ENCODE data around the gene ABCF3. TPM values are rescaled to one million over a fixed set of nuclear protein-coding genes. Genes with fewer than 3 reads are reported as not detected.
A peak's percentile ranks its signal among the peaks of the same experiment; 100 is the strongest.
"Not testable (repeated sequence)": the region's sequence is repeated elsewhere in the genome, so short reads cannot be mapped to it uniquely, and the experiment has no call there.

Gene ABCF3
- total RNA-seq, 2 experiments from 2014 or later = 61.3 to 68.7 TPM

GRCh38 chr3:184145111-184145524 is 40.9 kb upstream of the ABCF3 start:
- no peak overlapping the region for H3K4me3 Mint-ChIP-seq
- H3K36me3 Mint-ChIP-seq (ENCODE audit: low read depth) = peaks cover 33% of the 10 kb centered on the region
- H3K27ac Mint-ChIP-seq = peak overlapping the region; percentile 30
- H3K27me3 Mint-ChIP-seq = no peaks in the 10 kb centered on the region
- no peaks in the 10 kb centered on the region for H3K4me1 Mint-ChIP-seq (ENCODE audit: low read depth)
- peak; percentile 18 for TF ChIP-seq CTCF (IDR thresholded peaks at IDR 0.05)
- DNase-seq (peak; percentile 61), ATAC-seq (peak; percentile 85)
- intact Hi-C loops (cut with micrococcal nuclease) = no loop called here
- POLR2A ChIA-PET = interaction anchor here (1.1 to 4.2 kb wide), 5 partner anchors 10 to 95 kb away, joined by 3 to 40 read pairs (median 6); partner anchors contain the start of genes ABCF3, DVL3 and EIF2B5
- no peaks in the 10 kb centered on the region for H3K9me3 Mint-ChIP-seq
- CTCF ChIA-PET = interaction anchor here (1.1 to 2.2 kb wide), 12 partner anchors 8 to 144 kb away, joined by 3 to 12 read pairs (median 5); partner anchors contain the start of genes DVL3, EEF1AKMT4 and EIF2B5

DNA sequence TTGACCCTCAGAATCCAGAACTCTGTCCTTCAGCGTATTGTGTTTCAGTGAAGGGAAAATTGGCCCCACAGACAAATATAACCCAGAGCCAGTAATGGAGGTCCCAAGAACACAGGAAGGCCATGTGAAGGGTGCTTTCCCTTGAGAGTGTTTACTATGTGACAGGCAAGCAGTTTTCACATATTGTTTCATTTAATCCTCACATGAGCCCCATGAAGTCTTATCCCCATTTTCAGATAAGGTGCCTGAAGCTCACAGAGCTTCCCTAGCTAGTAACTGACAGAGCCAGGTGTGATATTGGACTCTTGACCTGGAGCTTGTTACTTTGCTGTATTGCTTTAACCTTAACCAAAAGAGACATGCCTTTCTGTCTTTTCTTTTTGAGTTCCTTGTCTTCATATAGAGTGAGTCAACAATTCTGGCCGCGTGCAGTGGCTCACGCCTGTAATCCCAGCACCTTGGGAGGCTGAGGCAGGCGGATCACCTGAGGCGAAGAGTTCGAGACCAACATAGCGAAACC is 40.2 kb upstream of the ABCF3 start:
- ATAC-seq (no peak), DNase-seq (no peak)
- POLR2A ChIA-PET = interaction anchor here (1.1 to 4.2 kb wide), 4 partner anchors 9 to 43 kb away, joined by 3 to 40 read pairs (median 7); partner anchors contain the start of genes DVL3 and EIF2B5
- no peaks in the 10 kb centered on the region for H3K4me1 Mint-ChIP-seq (ENCODE audit: low read depth)
- H3K27ac Mint-ChIP-seq = no peak overlapping the region
- H3K36me3 Mint-ChIP-seq (ENCODE audit: low read depth) = peaks cover 31% of the 10 kb centered on the region
- H3K27me3 Mint-ChIP-seq = no peaks in the 10 kb centered on the region
- CTCF ChIA-PET = interaction anchor here (1.1 to 2.2 kb wide), 7 partner anchors 9 to 143 kb away, joined by 3 to 12 read pairs (median 6); partner anchors contain the start of genes DVL3 and EEF1AKMT4
- intact Hi-C loops (cut with micrococcal nuclease) = no loop called here
- no peaks in the 10 kb centered on the region for H3K9me3 Mint-ChIP-seq
- no peak overlapping the region for H3K4me3 Mint-ChIP-seq
- no peak for TF ChIP-seq CTCF (IDR thresholded peaks at IDR 0.05)

DNA sequence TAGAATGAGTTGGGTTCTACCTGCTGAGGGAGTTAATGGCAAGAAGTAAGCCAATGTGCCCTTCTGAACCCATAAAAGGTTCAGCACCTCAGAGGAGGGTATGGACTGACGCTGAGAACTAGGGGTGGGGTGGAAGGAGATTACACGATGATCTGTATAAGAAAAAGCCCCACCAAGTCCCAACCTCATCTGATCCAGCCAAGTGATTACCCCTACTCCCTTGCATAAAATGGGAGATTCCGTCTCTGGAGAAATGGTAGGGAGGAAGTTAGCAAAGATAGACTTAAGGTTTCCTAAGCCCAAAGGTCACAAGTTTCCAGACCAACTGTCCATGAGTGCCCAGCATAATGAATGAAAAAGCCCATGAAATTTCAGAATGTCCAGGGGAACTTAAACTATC is 37.9 kb upstream of the ABCF3 start:
- Mint-ChIP-seq H3K4me3 (no peak overlapping the region), H3K36me3 (ENCODE audit: low read depth) (peaks cover 10% of the 10 kb centered on the region), H3K27me3 (no peaks in the 10 kb centered on the region), H3K4me1 (ENCODE audit: low read depth) (no peaks in the 10 kb centered on the region), H3K9me3 (no peaks in the 10 kb centered on the region), H3K27ac (no peak overlapping the region)
- ATAC-seq = no peak
- TF ChIP-seq CTCF (IDR thresholded peaks at IDR 0.05) = no peak
- no peak for DNase-seq
- intact Hi-C loops (cut with micrococcal nuclease) = no loop called here
- POLR2A ChIA-PET = interaction anchor here (0.7 to 2.3 kb wide), 2 partner anchors 8 to 12 kb away, joined by 3 to 8 read pairs; partner anchors contain the start of gene EIF2B5
- CTCF ChIA-PET = interaction anchor here (0.9 kb wide), 1 partner anchor 13 kb away, joined by 3 read pairs; the partner anchor contains the start of gene EIF2B5

GRCh38 chr3:184149123-184149522 is 36.9 kb upstream of the ABCF3 start:
- no peak for DNase-seq
- no peaks in the 10 kb centered on the region for H3K9me3 Mint-ChIP-seq
- no peaks in the 10 kb centered on the region for H3K27me3 Mint-ChIP-seq
- H3K4me3 Mint-ChIP-seq = no peak overlapping the region
- no peak for ATAC-seq
- no peaks in the 10 kb centered on the region for H3K4me1 Mint-ChIP-seq (ENCODE audit: low read depth)
- H3K36me3 Mint-ChIP-seq (ENCODE audit: low read depth) = peaks cover 10% of the 10 kb centered on the region
- intact Hi-C loops (cut with micrococcal nuclease) = no loop called here
- ChIA-PET CTCF (interaction anchor here (1.2 kb wide), 1 partner anchor 101 kb away, joined by 3 read pairs; the partner anchor contains the start of gene EEF1AKMT4), POLR2A (interaction anchor here (2.3 kb wide), 1 partner anchor 13 kb away, joined by 8 read pairs; the partner anchor contains the start of gene EIF2B5)
- no peak overlapping the region for H3K27ac Mint-ChIP-seq
- TF ChIP-seq CTCF (IDR thresholded peaks at IDR 0.05) = no peak

GRCh38 chr3:184149770-184150169 is 36.2 kb upstream of the ABCF3 start:
- ChIA-PET POLR2A (interaction anchor here (2.3 kb wide), 1 partner anchor 14 kb away, joined by 8 read pairs; the partner anchor contains the start of gene EIF2B5), CTCF (interaction anchor here (1.2 kb wide), 1 partner anchor 100 kb away, joined by 3 read pairs; the partner anchor contains the start of gene EEF1AKMT4)
- H3K36me3 Mint-ChIP-seq (ENCODE audit: low read depth); ATAC-seq; H3K27ac Mint-ChIP-seq; H3K9me3 Mint-ChIP-seq; H3K4me3 Mint-ChIP-seq; H3K4me1 Mint-ChIP-seq (ENCODE audit: low read depth); intact Hi-C loops (cut with micrococcal nuclease); H3K27me3 Mint-ChIP-seq; DNase-seq: not testable (repeated sequence)

Measured in activated CD8-positive, alpha-beta T cell treated with anti-CD3 and anti-CD28 coated beads for 36 hours (primary cell).